GM21825 (cell line): ENCODE measurements around the gene SGPL1.

Experiments
- ATAC-seq: cut with Tn5 transposase; IDR thresholded peaks from one replicate; pipeline ENCODE4 v1.9.1; 2021; ENCODE audit warnings: mild to moderate bottlenecking, moderate library complexity; ENCODE audit not compliant: unreplicated experiment

SGPL1 gene

DNA sequence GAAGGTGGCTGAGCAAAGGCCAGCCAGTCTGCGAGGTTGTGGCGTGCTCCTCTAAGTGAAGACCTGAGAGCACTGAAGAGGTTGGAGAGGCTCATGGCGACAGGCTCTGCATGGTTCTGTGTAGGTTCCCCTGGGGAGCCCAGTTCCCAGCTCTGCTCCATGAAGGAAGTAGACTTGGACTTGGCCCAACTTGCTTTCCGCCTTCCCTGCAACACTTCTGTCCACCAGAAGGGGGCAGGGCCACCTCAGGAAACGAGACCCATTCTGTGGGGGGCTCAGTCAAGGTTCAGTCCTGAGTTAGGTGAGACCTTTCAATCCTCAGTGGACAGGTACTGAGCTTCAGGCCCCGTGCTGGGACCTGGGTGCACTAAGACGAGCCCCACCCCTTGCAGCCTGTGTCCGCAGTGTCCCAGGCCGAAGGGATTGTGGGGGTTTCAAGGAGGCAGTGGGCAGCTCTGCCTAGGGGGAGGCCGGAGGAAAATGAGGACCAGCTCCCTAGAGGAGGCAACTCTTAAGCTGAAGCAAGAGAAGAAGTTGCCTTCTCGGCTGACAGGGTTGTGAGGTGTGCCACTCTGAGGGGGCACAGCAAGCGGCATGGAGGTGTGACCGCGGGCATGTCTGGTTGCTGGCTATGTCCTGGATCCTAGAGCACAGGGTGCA lies 87.6 kb downstream of the SGPL1 start:
- ATAC-seq, result no peak

DNA sequence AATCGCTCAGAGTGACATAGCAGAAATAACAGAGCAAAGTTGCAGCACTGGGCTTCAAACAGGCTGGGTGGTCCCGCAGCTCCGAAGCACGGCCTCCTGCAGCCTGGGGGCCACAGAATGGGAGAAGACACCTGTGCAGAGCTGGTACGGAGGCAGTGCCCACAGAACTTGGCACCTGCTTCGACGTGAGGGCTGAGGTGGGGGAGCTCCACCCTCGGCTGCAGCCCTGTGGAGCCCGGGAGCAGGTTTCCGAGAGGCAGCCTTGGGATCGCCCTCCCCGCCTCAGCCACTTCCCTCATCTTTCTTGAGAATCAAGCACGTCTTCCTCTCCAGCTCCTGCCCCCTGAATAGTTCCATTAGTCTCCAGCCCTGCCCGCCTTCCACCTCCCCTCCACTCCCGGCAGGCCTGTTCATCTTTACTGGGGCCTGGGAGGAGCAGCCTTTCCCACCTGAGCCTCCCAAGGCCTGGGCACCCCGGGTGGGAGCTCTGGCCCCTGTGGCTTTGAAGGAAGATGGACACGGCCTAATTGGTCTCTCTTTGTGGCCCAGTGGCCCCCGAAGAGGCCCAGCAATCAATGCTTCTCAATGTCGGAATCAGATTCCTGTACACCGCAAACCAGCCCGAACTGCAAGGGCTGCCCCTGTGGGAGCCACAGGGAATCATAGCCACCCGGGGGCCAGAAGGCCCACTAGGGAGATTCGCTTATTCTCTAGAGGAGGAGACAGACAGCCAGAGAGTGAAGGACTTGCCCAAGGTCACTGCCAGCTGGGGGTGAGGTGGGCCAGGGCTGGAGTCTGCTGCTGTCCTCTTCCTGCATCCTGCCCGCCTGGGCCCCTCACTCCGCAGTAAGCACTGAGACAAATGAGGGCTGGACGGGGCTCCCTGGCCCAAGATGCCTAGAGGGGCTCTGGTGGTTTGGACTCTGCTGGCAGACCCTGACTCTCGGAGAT lies 89.6 kb downstream of the SGPL1 start:
- no peak for ATAC-seq

DNA sequence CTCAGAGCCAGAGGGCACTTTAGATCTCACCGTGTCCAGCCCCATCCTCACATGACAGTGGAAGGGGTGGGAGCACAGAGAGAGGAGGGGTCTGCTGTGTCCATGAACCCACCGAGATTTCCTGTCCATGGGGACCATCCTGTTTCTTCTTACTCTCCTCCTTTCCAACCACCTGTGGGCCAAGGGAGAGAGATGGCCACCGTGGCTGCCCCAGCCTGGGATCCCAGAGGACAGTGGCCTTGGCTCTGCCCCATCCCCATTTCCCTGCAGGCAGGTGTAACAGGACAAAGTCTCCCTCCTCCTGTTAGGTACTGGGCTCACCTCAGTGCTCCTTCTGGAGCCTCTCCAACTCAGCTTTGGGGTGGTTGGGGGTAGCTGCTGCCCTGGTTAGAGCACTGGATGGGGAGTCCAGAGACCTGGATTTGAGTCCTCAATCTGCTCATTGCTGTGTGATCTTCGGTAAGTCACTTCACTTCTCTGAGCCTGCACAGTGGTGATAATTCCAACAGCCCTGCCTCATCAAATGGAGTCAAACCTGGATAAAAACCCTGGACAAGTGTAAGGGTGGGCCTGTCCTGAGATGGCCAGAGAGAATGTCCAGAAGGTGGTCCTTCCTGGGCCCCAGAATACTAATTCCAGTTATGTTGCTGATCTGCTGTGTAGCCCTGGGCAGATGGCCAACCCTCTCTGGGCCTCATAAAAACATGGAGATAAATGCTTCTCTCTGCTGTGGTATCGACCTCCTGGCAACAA lies 90.5 kb downstream of the SGPL1 start:
- ATAC-seq, result no peak

DNA sequence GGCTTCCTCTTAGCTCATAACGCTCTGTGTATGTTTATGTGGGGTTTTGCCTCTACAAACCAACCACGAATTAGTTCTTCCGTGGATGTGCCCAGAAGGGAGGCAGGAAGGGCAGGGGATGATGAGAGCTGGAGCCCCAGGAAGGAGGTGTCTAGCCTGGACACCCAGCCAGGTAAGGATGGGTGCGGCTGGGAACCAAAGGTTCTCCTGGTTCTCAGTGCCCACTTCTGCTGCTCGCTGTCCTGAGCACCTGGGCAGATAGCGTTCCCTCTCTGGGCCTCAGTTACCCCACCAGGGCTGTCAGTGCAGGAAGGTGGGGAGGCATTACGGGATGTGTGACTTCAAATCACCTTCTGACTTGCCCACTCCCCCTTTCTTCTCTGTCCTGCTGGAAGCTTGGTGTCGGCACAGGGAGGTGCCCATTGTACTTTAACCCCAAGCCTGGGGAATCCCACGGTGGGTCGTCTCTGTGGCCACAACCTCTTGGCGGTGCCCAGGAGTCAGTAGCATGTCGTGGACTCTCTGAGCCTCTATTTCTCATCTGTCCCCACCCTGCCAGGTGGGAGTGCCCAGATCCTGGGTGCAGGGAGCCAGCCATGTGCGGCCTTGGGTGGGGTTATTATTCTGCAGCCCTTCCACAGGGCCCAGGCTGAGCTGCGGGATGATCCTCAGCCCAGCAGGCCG lies 91.3 kb downstream of the SGPL1 start:
- no peak for ATAC-seq

DNA sequence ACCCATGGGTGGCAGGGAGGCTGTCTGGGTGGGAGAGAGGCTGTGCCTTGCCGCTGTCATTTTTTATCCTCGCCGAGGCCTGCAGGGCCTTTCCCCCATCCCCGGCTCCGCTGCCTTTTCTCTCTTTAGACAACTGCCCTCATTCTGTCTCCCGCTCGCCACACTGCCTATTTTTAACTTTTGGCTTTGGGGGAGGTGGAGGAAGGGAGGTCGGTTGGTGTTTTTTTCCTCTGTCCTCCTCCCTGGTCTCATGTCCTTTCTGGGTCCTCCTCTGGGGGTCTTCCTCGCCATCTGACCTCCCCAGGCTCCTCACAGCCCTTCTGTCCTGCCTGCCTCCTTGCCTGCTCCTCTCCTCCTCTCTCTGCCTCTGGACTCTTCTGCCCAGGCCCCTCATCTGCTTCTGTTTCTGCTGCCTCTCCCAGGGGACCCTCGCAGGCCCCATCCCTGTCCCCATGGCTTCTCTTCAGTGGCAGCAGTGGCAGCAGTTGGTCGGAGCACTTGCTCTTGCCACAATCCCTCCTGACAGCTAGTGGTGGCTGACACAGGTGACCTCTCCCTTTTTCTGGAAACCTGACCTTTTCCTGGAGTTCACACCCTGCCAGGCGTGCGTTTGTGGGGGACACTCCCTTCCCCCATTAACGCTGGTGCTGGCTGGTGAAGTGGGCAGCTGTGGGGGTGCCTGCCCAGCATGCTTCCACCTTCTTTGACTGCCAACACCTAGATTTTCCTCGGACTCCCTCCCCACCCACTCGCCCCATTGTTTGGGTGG lies 92.1 kb downstream of the SGPL1 start:
- no peak for ATAC-seq

DNA sequence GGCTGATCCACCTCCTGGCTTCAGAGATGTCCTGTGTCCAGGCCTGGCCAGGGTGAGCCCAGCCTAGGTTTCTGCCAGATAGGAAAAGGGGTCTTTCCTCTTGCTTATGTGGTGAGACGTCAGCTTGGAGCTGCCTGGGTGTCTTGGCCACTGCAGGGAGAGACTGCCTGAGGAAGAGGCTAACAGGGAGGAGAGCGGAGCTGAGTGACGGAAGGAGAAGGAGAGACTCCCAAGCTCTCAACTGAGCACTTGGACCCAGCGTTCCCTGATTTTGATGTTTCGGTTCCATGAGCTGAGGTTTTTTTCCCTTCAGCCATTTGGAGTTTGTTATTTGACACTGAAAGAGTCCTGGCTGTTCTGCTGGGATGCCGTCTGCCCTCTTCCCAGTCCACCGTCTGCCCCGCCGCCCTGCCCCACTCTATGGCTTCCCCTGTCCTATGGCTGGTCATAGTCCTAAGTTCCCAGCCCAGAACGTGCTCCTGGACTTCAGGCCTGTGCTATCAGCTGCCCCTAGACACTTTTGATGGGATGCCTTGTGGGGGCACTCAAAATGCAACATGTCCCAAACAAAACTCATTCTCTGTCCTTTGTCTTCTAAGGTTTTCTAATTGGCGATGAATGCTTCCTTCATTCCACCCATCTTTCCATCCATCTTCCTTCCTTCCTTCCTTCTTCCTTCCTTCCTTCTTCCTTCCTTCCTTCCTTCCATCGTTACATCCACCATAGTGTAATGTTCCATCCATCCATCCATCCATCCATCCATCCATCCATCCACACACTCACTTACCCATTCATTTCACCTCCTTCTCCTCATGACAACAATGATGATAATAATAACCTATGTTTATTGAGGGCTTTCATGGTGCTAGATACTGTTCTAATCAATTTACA lies 92.9 kb downstream of the SGPL1 start:
- no peak for ATAC-seq

DNA sequence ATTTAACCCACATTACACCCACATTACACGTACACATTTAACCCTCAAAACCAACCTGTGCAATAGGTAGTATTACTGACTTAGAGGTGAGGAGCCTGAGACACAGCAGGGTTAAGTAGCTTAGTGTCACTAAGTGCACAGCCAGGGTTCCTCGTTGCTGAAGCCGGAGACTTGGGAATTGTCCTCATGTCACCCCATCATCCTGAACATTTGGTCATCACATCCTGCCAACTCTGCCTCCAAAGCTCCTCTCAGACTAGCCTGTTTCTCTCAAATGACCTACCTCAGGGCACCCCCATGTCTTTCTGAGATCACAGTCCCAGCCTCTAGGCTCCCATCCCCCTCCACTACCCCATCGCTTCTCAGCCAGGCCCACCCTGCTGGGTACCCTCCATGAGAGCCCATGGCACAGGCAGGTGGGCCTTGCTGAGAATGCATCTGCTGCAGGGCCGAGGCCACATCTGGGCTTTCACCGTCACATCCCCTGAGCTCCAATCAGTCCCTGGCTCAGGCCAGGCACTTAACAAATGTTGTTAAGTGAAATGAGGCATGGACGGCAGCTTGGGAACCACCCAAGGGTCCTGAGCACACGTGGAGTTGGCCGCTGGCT lies 93.7 kb downstream of the SGPL1 start:
- no peak for ATAC-seq

DNA sequence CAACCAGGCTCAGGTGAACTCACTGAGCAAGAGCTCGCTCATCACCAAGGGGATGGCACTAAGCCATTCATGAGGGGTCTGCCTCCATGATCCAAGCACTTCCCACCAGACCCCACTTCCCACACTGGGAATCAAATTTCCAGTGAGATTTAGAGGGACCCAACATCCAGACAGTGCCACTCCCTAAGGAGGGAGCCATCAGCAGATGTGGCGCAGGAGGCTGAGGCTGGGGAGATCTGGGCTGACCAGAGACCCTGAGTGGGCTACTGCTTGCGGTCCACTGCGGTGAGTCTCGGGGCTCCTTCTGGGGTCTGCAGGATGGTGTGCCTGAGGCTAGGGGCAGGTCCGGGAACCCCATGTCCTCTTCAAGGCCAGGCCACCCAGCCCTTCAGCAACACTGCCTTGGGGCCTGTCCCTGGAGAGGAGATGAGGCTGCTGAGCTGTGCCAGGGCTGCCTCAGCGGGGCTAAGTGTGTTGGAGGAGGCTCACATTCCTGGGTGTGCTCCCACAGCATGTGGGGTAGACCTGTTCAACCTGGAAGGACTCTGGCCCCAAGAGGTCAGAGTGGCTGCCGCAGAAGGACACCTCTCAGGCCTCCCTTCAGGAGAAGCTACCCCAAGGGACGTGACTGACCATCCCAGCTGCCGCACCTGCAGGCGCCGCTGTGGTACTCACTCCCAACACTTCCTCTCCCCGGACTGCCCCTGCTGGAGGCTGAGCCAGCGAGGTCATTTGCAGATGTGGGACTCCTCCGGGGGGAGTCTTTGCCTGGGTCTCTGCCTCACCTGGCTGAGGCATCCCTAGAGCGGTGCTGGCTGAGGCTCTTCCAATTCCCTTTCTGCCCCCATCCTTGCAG lies 95.0 kb downstream of the SGPL1 start:
- no peak for ATAC-seq

DNA sequence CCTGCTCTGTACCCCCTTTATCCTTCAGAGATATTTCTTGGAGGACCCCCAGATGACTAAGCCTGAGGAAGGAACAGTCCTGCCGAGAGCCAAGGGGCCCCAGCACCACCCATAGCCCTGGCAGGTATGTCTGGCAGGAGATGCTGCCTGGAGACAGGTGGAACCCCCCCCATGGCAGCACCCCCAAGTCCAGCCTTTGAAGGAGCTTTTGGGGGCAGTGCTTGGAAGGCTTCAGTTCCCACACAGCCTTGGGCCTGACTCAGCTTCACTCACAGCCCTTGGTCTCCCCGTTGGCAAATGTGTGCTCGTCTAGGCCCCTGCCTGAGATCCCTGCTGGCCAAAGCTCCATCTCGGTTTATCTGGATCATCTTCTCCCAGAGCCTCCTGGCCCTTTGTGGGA lies 95.6 kb downstream of the SGPL1 start:
- ATAC-seq, result no peak

DNA sequence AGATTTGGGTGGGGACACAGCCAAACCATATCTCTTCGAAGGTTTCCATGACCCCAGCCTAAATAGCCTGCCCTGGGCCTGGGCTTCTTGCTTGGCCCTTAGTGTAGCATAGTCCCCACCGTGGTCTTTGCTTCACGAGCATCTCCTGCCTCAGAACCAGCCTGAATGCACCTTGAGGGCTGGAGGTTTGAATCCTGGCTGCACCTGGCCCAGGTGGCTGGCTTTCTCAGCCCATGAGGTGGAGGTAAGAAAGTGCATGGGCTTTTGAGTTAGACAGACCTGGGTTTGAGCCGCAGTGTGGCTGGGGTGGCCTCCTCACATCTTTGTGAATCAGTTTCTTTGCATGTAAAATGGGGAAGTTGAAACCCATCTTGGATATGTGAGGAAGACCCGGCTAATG lies 96.8 kb downstream of the SGPL1 start:
- no peak for ATAC-seq

DNA sequence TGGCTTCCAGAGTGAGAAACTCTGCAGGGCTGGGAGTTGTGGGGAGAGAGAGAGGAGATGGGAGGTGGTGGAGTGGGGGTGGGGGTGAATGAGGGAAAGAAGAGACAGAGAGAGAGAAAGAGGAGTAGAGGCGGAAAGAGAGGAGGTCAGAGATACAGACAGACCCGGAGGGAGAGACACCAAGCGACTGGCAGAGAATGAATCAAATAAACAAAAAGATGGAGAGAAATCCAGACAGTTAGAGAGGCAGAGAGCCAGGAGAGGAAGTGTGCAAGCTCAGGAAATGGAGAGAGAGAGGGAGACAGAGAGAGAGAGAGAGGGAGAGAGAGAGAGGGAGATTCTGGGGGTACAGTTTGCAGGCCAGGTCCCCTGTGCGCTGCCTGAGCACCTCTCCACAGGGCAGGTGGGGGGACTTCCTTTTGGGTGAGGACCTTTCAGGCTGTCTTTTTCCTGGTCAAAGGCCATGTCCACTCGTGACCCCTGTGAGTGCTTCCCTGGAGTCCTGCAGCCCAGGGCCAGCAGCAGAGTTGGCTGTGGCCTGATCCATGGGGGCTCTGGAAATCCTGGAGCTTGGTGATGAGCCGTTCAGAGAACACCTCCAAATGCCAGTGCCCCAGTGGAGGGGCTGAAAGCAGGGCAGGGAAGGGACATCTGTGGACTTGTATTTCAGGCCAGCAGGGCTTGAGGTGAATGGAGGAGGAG lies 97.6 kb downstream of the SGPL1 start:
- ATAC-seq, result no peak

DNA sequence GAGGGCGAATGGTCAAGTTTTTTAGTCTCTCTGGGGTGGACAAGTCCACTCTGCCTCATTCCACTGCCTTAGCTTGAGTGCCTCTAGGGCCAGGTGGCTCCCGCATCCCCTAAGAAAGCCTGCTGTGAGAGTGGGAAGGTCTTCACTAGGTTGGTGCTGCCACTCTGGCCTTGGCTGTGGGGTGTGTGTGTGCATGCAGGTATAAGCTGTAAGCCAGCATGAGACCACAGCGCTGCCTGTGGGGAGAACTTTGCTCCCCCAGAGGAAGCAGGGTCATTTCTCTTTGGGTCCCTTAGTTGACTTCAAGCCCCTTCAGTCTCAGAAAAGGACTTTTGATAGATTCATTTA lies 98.1 kb downstream of the SGPL1 start:
- no peak for ATAC-seq

DNA sequence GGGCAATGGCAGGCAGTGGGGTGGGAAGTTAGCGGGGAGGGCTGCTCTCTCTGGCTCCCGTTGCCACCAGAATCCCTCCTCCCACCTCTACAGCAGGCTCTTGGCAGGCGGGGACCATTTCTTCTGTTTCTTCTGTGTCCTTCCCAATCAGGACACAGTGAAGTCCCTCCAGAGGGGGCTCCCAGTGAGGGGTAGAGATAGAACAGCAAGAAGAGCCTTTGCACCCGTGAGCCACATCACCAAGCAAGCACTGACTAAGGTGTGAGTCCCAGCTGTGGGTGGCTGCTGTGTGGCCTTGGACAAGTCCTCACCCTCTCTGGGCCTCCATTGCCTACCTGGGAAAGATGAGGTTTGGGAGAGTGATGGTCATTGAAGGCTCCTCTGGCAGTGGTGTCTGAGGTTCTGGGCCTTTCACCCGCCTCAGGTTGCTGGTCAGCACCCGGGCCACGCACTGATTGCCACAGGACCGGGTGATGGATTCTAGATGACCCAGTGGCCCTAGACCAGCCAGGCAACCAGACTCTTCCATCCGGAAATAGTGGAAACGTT lies 98.6 kb downstream of the SGPL1 start:
- ATAC-seq, result no peak

DNA sequence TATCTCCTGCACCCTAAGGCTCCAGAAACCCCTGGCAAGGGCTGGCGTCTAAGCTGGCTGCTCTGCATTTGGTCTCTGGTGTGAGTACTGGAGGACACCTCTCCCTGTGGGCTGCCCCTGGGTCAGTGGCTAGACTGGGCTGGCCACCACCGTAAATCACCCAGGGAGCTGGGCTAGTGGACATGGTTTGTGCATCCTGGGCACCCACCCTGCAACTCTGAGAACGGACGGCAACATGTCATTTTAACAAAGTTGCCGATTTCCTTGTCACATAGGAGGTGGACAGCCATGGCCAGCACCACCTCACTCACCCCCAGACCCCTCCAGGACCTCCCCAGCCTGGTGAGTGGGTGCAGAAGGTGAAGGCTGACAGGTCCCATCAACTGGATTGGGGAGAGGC lies 99.5 kb downstream of the SGPL1 start:
- no peak for ATAC-seq

DNA sequence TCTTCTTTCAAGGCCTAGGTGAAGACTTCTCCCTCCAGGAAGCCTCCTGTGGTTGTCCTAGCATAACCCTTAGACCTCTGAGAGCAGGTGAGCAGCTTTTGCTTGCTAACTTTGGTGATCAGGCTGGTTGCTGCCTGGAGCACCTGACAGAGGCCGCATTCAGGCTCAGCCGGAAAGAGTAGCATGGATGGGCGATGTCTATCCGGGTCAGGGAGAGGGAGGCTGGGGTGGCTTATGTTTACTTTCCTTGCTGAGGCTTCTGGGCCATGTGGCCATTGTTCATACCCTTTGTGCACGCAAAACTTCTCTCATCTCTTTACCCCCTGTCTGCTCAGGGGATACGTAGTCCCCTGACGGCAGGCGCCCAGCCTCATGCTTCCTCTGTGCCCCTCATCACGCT lies 100.1 kb downstream of the SGPL1 start:
- no peak for ATAC-seq

DNA sequence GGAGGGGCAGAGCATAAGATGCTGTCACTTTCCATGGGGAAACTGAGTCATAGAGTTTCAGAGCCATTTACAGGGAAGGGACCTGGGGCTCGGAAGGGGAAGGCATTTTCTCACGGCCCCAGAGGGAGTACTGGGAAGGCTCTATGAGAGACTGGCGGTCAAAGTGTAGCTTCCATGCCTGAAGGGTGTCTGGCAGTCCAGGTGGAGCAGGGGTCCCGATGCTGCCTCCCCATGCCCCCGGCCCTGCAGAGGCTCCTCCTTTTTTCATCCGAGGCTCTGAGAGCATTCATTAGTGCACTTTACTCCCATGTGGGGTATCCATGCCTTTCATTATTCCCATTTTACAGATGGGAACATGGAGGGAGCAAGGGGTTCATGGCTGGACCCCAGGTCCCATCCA lies 100.5 kb downstream of the SGPL1 start:
- no peak for ATAC-seq

DNA sequence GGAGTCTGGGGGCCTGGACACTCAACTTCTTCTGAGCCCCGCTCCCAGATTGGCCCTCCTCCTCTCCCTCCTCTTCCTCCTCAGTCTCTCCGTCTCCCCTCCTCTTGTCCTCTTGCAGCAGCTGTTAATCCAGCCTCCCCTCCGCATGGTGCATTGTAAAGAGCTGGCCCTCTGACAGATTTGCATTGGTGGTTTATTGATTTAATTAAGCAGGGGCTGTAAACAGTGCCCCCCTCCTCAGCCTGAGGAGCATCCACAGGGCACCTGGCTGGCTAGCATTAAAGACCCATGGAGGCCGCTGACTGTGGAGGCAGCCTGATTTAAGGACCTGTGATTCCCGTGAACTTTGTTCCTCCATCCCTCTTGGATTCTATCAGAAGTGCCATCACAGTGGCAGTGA lies 101.5 kb downstream of the SGPL1 start:
- no peak for ATAC-seq
